NCI-H128 (cell line): ENCODE results near the gene ATP5PB.

ENCODE experiments used
- DNase-seq: peaks from one replicate; lab custom pipeline; 2025; ENCODE audit not compliant: unreplicated experiment; lab: John Stamatoyannopoulos, UW

Gene ATP5PB

GRCh38 chr1:111506561-111506960, 57.3 kb downstream of the ATP5PB start:
- no peak for DNase-seq

DNA sequence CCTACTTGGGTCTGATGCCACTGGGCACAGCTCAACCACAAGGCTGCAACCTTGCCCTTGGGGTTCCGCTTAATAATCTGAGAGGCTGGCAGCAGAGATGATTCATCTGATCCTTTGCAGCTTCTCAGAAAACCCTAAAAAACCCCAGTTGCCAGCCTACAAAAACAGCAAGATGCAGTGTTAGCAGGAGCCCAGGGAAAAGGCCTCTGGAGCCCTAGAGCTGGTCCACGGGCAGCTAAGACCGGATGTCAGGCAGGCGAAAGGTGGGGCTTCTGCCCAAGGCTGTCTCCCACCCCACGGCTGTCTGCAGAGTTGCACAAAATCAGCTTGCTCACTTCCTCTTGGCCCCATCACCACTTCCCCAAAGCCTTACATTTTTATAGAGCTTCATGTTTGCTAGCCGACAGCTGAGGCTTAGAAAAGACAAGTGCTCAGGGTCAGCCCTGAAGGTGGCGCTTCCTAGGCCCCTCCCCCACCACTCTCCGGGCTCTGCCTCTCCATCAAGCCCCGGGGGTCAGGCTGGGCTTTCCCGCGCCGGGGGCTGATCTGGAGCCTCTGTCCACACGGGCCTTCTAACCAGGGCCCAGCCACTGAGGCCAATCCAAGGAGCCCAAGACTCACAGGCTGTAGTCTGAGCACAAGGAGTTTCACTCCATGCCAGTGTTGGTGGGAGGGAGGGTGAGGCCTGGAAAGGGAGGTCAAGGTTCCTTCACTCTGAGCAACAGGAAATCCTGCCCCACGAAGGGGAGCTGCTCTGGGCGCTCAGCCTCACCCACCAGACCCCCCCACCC, 58.3 kb downstream of the ATP5PB start:
- no peak for DNase-seq

DNA sequence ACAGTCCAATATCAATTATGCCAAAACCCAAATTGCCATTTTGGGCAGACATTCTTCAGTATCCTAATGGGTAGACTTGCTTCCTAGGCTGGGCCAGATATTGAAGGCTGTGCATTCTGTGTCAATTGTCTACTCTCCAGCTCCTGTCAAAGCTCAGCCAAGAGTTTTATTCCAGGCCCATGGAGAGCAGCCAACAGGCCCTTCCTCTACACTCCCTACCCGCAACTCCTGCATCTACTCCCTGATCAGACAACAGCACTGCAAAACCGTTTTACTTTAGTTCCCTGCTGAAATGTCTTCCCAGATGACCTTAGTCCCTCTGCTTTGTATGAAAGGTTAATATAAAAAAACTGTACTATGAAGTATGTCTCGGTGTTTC, 60.7 kb downstream of the ATP5PB start:
- DNase-seq, result no peak

- no peak for DNase-seq
Observed at GRCh38 chr1:111511370-111511769, 62.1 kb downstream of the ATP5PB start.
